PFSK-1 (cell line): Measurements from ENCODE around the gene EGF.

Source experiments
- FOXP2 ChIP-seq: optimal IDR thresholded peaks from 2 replicates; pipeline ENCODE3; 2011; ENCODE audit warnings: borderline replicate concordance, control low read depth, inconsistent platforms; ENCODE audit not compliant: insufficient read depth; ENCODE audit errors: extremely low read length, extremely low read depth
- POLR2AphosphoS5 ChIP-seq: IDR thresholded peaks from 2 replicates; pipeline ENCODE4 v1.6.1; 2012; ENCODE audit warnings: low read depth, mild to moderate bottlenecking, control low read depth, low read length, moderate library complexity
- SIN3A ChIP-seq: IDR thresholded peaks from 2 replicates; pipeline ENCODE4 v1.6.1; 2012; ENCODE audit warnings: mild to moderate bottlenecking, low read length, moderate library complexity, borderline replicate concordance; ENCODE audit not compliant: insufficient read depth
- TAF1 ChIP-seq: IDR thresholded peaks from 2 replicates; pipeline ENCODE4 v1.6.1; 2012; ENCODE audit warnings: low read length, control low read depth, borderline replicate concordance; ENCODE audit not compliant: insufficient read depth
- TF ChIP-seq, protein P1 (sequence below), 2 experiments: IDR thresholded peaks; 2 replicates each; pipeline versions ENCODE4 v1.6.1 to v1.8.0; 2011 to 2012; ENCODE audit warnings: low read depth in 2 of 2, low read length in 2 of 2, control low read depth in 1 of 2, inconsistent platforms in 1 of 2, mild to moderate bottlenecking in 1 of 2, moderate library complexity in 1 of 2; ENCODE audit not compliant: insufficient read depth in 1 of 2

EGF gene

DNA sequence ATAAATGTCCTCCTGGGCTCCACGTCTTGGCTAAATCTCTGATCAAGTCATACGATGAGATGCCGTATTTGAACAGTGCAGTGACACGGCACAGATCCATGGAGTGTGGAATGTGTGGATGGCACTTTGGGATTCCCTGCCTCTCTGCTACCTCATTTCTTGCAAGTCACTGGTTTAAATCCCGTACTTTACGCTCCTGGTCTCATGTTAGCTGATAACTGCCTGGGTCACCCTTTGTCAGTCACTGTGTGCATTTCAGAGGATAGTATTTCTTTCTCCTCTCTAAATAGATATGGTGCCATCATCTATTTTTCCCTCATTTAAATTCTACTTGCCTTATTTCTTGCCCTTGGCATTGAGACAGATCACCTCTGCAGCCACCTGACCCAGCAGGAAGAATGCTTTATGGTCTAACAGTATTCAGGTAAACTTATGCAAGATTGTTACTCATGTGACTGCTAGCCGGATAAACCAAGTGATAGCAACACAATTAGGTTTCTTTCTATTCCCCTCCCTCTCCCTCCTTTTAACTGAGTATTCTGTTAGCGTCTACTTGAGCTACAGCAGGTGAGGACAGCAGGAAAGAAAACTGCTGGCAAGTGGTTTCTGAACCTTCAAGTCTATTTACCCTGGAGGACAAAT is 2.8 kb downstream of the EGF start:
- no peak for TF ChIP-seq TAF1
- TF ChIP-seq FOXP2: no peak
- no peak for TF ChIP-seq POLR2AphosphoS5
- TF ChIP-seq, protein P1, sequence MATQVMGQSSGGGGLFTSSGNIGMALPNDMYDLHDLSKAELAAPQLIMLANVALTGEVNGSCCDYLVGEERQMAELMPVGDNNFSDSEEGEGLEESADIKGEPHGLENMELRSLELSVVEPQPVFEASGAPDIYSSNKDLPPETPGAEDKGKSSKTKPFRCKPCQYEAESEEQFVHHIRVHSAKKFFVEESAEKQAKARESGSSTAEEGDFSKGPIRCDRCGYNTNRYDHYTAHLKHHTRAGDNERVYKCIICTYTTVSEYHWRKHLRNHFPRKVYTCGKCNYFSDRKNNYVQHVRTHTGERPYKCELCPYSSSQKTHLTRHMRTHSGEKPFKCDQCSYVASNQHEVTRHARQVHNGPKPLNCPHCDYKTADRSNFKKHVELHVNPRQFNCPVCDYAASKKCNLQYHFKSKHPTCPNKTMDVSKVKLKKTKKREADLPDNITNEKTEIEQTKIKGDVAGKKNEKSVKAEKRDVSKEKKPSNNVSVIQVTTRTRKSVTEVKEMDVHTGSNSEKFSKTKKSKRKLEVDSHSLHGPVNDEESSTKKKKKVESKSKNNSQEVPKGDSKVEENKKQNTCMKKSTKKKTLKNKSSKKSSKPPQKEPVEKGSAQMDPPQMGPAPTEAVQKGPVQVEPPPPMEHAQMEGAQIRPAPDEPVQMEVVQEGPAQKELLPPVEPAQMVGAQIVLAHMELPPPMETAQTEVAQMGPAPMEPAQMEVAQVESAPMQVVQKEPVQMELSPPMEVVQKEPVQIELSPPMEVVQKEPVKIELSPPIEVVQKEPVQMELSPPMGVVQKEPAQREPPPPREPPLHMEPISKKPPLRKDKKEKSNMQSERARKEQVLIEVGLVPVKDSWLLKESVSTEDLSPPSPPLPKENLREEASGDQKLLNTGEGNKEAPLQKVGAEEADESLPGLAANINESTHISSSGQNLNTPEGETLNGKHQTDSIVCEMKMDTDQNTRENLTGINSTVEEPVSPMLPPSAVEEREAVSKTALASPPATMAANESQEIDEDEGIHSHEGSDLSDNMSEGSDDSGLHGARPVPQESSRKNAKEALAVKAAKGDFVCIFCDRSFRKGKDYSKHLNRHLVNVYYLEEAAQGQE (IDR thresholded peaks at IDR 0.05; ENCODE audit: insufficient read depth in 1 of 2, low read depth in 2 of 2, low read length in 2 of 2): no peak
- TF ChIP-seq SIN3A: no peak

DNA sequence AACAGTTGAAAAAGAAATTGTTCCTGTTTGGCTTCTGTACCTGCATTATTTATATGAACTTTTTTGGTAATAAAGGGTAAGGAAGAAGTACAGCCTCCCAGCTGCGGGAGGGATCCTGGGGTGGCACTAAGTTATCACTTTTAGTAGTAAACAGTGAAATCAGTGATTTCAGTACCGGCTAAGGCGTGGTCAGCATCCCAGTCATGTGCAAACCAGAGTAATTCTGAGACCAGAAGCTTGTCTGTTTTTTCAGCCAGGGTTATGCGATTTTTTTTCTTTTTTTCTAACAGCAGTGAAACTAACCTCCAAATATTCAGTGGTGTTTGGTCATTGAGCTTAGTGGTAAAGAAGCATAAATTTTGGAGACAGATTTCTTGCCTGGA is 3.3 kb downstream of the EGF start:
- TF ChIP-seq POLR2AphosphoS5 (no peak), TAF1 (no peak), FOXP2 (no peak), SIN3A (no peak)
- TF ChIP-seq, protein P1 (IDR thresholded peaks at IDR 0.05; ENCODE audit: insufficient read depth in 1 of 2, low read depth in 2 of 2, low read length in 2 of 2): peak in 1 of 2 experiments; percentile 69; a peak in 1 of 4 replicates

DNA sequence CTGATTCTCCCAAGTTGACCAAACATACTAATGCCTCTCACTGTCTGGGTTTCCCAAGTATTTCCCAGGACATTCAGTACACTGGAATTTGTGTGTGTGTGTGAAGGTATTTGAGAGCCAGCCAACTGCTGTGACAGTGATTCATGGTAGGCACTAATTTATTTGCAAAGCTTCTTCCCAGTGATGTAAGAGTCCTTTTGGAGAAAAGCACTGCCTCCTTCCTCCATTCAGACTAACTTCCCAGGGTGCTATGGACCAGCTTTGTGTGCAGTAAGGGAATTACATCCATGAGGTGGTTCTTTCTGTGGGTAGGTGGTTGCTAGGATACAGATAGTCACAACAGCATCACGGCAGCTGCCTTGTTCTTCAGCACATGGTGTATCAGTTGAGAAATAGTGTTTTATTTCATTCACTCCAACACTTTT is 8.7 kb downstream of the EGF start:
- no peak for TF ChIP-seq TAF1
- TF ChIP-seq, protein P1 (IDR thresholded peaks at IDR 0.05; ENCODE audit: insufficient read depth in 1 of 2, low read depth in 2 of 2, low read length in 2 of 2): no peak
- no peak for TF ChIP-seq SIN3A
- TF ChIP-seq FOXP2: no peak
- TF ChIP-seq POLR2AphosphoS5: no peak

DNA sequence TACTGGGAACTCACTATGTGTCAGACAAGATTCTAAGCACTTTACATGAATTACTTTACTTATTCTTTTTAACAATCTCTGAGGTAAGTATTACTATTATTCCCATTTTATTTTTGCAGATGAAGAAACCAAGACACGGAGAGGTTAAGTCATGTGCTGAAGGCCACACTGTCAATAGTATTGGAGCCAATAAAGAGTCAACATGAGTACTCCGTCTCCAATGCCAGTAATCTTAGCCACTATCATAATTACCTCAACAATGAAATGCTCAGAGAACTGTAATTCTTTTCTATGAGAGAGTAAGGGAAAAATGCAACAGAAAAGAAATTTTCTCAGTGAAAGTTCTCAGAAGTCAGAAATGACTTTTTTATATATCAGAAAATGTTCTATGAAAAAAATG is 12.7 kb downstream of the EGF start:
- TF ChIP-seq SIN3A: no peak
- TF ChIP-seq, protein P1 (IDR thresholded peaks at IDR 0.05; ENCODE audit: insufficient read depth in 1 of 2, low read depth in 2 of 2, low read length in 2 of 2): no peak
- TF ChIP-seq TAF1: no peak
- no peak for TF ChIP-seq FOXP2
- no peak for TF ChIP-seq POLR2AphosphoS5
